ENCODE data around the gene ASB8. TPM values are rescaled to one million over a fixed set of nuclear protein-coding genes. Genes with fewer than 3 reads are reported as not detected.
A peak's percentile ranks its signal among the peaks of the same experiment; 100 is the strongest.

The ASB8 gene
- total RNA-seq, 4 donors from 2014 or later = 134 to 359 (median 210) TPM

GRCh38 chr12:48122065-48122834, 35.1 kb downstream of the ASB8 start:
- DNase-seq (peak; percentile 67 to 83), ATAC-seq (peak; percentile 33 to 36)
- peaks cover 20 to 27% of the 10 kb centered on the region in 2 donors for H3K4me1 ChIP-seq
- H3K36me3 ChIP-seq = peaks cover 0 to 19% of the 10 kb centered on the region in 2 donors
- TF ChIP-seq POLR2A (IDR thresholded peaks at IDR 0.05) = peak; percentile 75 to 87
- TF ChIP-seq CTCF (IDR thresholded peaks at IDR 0.05 in 4 of 5, conservative IDR thresholded peaks at IDR 0.05 in 1 of 5) = no peak
- H3K27ac ChIP-seq = peak overlapping the region; percentile 84 to 98 (median 93)
- intact Hi-C loops (cut with DNase I; ENCODE audit: low total_unique reads) = loop anchor here (10.0 kb wide), 1 partner anchor 1857 kb away; the partner anchor contains the start of gene SLC38A1
- in situ Hi-C loops (cut with MboI; ENCODE audit: low sequenced_read_pairs in 4 of 4) = no loop called here
- H3K4me3 ChIP-seq = peak overlapping the region; percentile 57 to 89 (median 86)
- H3K9me3 ChIP-seq = no peaks in the 10 kb centered on the region
- H3K27me3 ChIP-seq = no peaks in the 10 kb centered on the region

- H3K27me3 ChIP-seq = no peaks in the 10 kb centered on the region
- peaks cover 12 to 19% of the 10 kb centered on the region in 2 donors for H3K4me1 ChIP-seq
- intact Hi-C loops (cut with DNase I; ENCODE audit: low total_unique reads) (loop anchor here (10.0 kb wide), 1 partner anchor 1857 kb away; the partner anchor contains the start of gene SLC38A1), in situ Hi-C loops (cut with MboI; ENCODE audit: low sequenced_read_pairs in 4 of 4) (no loop called here)
- peak overlapping the region; percentile 71 to 89 (median 86) for H3K4me3 ChIP-seq
- TF ChIP-seq POLR2A (IDR thresholded peaks at IDR 0.05) = no peak
- TF ChIP-seq CTCF (IDR thresholded peaks at IDR 0.05 in 4 of 5, conservative IDR thresholded peaks at IDR 0.05 in 1 of 5) = no peak
- peaks cover 0 to 12% of the 10 kb centered on the region in 2 donors for H3K36me3 ChIP-seq
- peak overlapping the region; percentile 84 to 98 (median 93) for H3K27ac ChIP-seq
- H3K9me3 ChIP-seq = no peaks in the 10 kb centered on the region
- ATAC-seq = no peak
- DNase-seq = no peak
These were observed 35.8 kb downstream of the ASB8 start for GRCh38 chr12:48121522-48121921.

GRCh38 chr12:48119834-48120195, 37.5 kb downstream of the ASB8 start:
- no peaks in the 10 kb centered on the region for H3K9me3 ChIP-seq
- H3K36me3 ChIP-seq = peaks cover 0 to 12% of the 10 kb centered on the region in 2 donors
- intact Hi-C loops (cut with DNase I; ENCODE audit: low total_unique reads) = loop anchor here (2.0 to 10.0 kb wide), 2 partner anchors 37 to 1855 kb away; partner anchors contain the start of genes ASB8 and SLC38A1
- TF ChIP-seq POLR2A (IDR thresholded peaks at IDR 0.05) = no peak
- TF ChIP-seq CTCF (IDR thresholded peaks at IDR 0.05 in 4 of 5, conservative IDR thresholded peaks at IDR 0.05 in 1 of 5) = no peak
- H3K4me1 ChIP-seq = peaks cover 12 to 18% of the 10 kb centered on the region in 2 donors
- H3K27ac ChIP-seq = peak overlapping the region; percentile 84 to 98 (median 93)
- DNase-seq (no peak), ATAC-seq (peak; percentile 7 to 14)
- peak overlapping the region; percentile 71 to 89 (median 86) for H3K4me3 ChIP-seq
- in situ Hi-C loops (cut with MboI; ENCODE audit: low sequenced_read_pairs in 4 of 4) = loop anchor here in 1 of 4 donors (5.0 kb wide), 1 partner anchor 37 kb away; the partner anchor contains the start of gene ASB8
- no peaks in the 10 kb centered on the region for H3K27me3 ChIP-seq

GRCh38 chr12:48119078-48119833, 38.1 kb downstream of the ASB8 start, which contains the start of gene PFKM:
TSS of gene PFKM (plus strand) at chr12:48119364. CDS start at chr12:48122775, 3,411 bp downstream.
- peak within 1 kb of the TSS; percentile 71 to 89 (median 86) for H3K4me3 ChIP-seq
- peak; percentile 87 to 90 for ATAC-seq
- H3K27me3 ChIP-seq = no peaks in the 10 kb centered on the region
- peak; percentile 80 to 88 for TF ChIP-seq POLR2A (IDR thresholded peaks at IDR 0.05)
- no peak for TF ChIP-seq CTCF (IDR thresholded peaks at IDR 0.05 in 4 of 5, conservative IDR thresholded peaks at IDR 0.05 in 1 of 5)
- in situ Hi-C loops (cut with MboI; ENCODE audit: low sequenced_read_pairs in 4 of 4) (loop anchor here in 1 of 4 donors (5.0 kb wide), 1 partner anchor 38 kb away; the partner anchor contains the start of gene ASB8), intact Hi-C loops (cut with DNase I; ENCODE audit: low total_unique reads) (loop anchor here (2.0 kb wide), 1 partner anchor 38 kb away; the partner anchor contains the start of gene ASB8)
- peaks cover 0 to 12% of the 10 kb centered on the region in 2 donors for H3K36me3 ChIP-seq
- peaks cover 8 to 18% of the 10 kb centered on the region in 2 donors for H3K4me1 ChIP-seq
- no peaks in the 10 kb centered on the region for H3K9me3 ChIP-seq
- DNase-seq = peak; percentile 91 to 95
- peak within 1 kb of the TSS; percentile 84 to 98 (median 93) for H3K27ac ChIP-seq

All from gastrocnemius medialis (tissue), 4 donors.